ENCODE results near the gene MBD3L2.
"Not testable (repeated sequence)": the region's sequence is repeated elsewhere in the genome, so short reads cannot be mapped to it uniquely, and the experiment has no call there.

Gene MBD3L2

GRCh38 chr19:7063764-7064418, 14.8 kb downstream of the MBD3L2 start:
- no peak for DNase-seq

- DNase-seq, result not testable (repeated sequence)
Observed at GRCh38 chr19:7067122-7067521, 18.0 kb downstream of the MBD3L2 start.

GRCh38 chr19:7067716-7068115, 18.6 kb downstream of the MBD3L2 start:
- DNase-seq, result no peak

- DNase-seq, result no peak
Observed at GRCh38 chr19:7068599-7068998, 19.5 kb downstream of the MBD3L2 start.

GRCh38 chr19:7069042-7069903, 20.2 kb downstream of the MBD3L2 start, which contains the start of gene ZNF557:
Gene ZNF557, plus strand, starts transcription at chr19:7069703. Its CDS starts 5,372 bp downstream, at chr19:7075075.
- DNase-seq, result peak; percentile 91

GRCh38 chr19:7069904-7070226, 20.7 kb downstream of the MBD3L2 start:
- no peak for DNase-seq

GRCh38 chr19:7072541-7072940, 23.4 kb downstream of the MBD3L2 start:
- DNase-seq, result no peak

GRCh38 chr19:7074705-7075282, 25.7 kb downstream of the MBD3L2 start:
- no peak for DNase-seq

- no peak for DNase-seq
Observed at GRCh38 chr19:7076151-7076550, 27.0 kb downstream of the MBD3L2 start.

- DNase-seq, result no peak
Observed at GRCh38 chr19:7078008-7078407, 28.9 kb downstream of the MBD3L2 start.

- DNase-seq, result no peak
Observed at GRCh38 chr19:7083076-7083956, 34.2 kb downstream of the MBD3L2 start.

- no peak for DNase-seq
Observed at GRCh38 chr19:7088999-7089398, 39.9 kb downstream of the MBD3L2 start.

- no peak for DNase-seq
Observed at GRCh38 chr19:7098096-7098495, 49.0 kb downstream of the MBD3L2 start.

- peak; percentile 90 for DNase-seq
Observed at GRCh38 chr19:7098701-7099596, 49.8 kb downstream of the MBD3L2 start.

GRCh38 chr19:7099597-7099921, 50.4 kb downstream of the MBD3L2 start:
- DNase-seq, result no peak

All from NCI-H1048 (cell line).